GM18951 (cell line): ENCODE data around the gene FHIP2A.
A peak's percentile ranks its signal among the peaks of the same experiment; 100 is the strongest.
"Not testable (repeated sequence)": the region's sequence is repeated elsewhere in the genome, so short reads cannot be mapped to it uniquely, and the experiment has no call there.

Source experiments
- POLR2A ChIP-seq: IDR thresholded peaks from 4 replicates; pipeline ENCODE4 v1.6.1; 2011; ENCODE audit warnings: mild to moderate bottlenecking; ENCODE audit not compliant: insufficient read length, insufficient read depth; ENCODE audit errors: extremely low read depth
- in situ Hi-C: fragments of 300-500 bp; cut with MboI; formaldehyde crosslinking; loops from one replicate; pipeline ENCODE4 v1.12.0; 2022; ENCODE audit warnings: low sequenced_read_pairs, mixed read lengths, inconsistent platforms; ENCODE audit not compliant: unreplicated experiment

Gene FHIP2A, protein sequence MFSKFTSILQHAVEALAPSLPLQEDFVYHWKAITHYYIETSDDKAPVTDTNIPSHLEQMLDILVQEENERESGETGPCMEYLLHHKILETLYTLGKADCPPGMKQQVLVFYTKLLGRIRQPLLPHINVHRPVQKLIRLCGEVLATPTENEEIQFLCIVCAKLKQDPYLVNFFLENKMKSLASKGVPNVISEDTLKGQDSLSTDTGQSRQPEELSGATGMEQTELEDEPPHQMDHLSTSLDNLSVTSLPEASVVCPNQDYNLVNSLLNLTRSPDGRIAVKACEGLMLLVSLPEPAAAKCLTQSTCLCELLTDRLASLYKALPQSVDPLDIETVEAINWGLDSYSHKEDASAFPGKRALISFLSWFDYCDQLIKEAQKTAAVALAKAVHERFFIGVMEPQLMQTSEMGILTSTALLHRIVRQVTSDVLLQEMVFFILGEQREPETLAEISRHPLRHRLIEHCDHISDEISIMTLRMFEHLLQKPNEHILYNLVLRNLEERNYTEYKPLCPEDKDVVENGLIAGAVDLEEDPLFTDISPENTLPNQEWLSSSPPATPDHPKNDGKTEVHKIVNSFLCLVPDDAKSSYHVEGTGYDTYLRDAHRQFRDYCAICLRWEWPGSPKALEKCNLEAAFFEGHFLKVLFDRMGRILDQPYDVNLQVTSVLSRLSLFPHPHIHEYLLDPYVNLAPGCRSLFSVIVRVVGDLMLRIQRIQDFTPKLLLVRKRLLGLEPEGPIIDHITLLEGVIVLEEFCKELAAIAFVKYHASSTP

DNA sequence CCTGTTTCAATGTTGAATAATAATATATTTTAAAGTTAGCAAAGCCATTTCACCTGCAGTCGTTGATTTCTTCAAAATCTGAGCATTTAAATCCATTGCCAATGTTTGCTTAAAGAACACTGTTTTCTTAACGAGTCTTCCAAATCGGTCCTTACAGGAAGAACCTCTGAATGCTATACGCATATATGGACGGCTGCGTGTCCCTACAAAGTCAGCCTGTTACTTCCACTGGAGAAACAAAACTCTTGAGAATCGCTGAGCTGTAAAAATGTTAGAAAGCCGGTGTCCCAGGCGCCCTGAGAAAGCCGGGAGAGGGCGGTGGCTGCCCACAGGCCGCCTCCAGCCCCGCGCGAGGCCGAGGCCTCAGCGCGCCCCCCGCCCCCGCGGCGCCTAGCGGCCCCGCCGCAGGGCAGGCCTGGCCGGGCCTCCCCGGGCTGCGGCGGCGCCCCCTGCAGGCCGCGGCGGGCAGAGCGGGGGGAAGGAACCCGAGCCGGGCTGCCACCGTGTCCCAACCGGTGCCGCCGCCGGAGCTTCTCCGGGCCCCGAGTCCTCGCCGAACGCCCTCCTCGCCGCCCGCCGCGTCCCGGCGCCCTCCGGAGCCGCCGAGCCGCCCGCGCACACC, at the start of gene FHIP2A:
TSS of gene FHIP2A (plus strand) at position 488 of the 622 bp plus-strand sequence. CDS start 299 bp downstream, outside the sequence.
- TF ChIP-seq POLR2A, result peak; percentile 53
- in situ Hi-C loops, result no loop called here

DNA sequence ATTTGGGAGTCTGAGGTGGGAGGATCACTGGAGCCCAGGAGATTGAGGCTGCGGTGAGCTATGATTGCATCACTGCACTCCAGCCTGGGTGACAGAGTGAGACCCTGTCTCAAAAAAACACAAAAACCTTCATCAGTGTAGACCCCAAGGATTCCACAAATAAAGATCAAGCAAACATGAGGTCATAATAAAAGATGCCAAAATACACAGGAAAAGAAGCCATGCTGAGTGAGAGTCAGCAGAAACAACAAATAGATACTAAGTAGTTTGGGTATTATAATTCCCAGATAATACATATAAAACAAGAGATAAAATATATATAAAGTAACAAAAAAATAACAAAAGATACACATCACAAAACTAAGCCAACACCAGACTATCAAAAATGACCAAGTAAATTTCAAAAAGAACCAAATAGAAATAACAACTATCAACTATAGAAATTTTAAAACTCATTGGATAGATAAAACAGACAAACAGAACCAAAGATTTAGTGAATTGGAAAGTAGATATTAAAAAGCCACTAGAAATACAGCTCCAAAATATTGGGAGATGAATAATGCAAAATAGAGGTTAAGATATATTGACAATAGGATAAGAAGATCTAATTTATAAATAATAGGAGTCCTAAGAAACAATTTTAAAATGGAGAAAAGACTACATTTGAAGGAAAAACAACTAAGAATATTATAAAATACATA, 48.9 kb upstream of the FHIP2A start:
- no peak for TF ChIP-seq POLR2A
- in situ Hi-C loops, result no loop called here

DNA sequence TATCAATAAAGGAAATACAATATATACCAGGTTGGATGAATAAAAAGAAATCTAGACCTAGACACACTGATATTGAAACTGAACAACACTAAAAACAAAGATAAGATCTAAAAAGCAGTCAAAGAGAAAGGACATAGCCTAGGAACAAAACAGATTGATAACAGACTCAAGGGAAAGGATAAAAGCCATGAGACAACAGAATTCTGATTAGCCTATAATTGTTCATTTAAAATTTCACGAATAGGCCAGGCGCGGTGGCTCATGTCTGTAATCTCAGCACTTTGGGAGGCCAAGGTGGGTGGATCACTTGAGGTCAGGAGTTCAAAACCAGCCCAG, 48.4 kb upstream of the FHIP2A start:
- no peak for TF ChIP-seq POLR2A
- in situ Hi-C loops, result no loop called here

DNA sequence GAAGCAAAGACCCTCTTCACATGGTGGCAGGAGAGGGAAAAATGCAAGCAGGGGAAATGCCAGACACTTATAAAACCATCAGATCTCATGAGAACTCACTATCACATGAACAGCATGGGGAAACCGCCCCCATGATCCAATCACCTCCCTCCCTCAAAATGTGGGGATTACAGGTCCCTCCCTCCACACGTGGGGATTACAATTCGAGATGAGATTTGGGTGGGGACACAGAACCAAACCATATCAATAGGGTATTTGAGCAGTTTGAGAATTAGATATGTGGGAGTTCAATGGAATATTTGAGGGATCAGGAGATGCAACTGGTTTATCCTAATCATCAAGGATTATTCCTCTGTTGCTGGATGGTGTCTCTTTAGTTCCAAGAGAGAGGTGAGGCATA, 46.5 kb upstream of the FHIP2A start:
- in situ Hi-C loops, result not testable (repeated sequence)

DNA sequence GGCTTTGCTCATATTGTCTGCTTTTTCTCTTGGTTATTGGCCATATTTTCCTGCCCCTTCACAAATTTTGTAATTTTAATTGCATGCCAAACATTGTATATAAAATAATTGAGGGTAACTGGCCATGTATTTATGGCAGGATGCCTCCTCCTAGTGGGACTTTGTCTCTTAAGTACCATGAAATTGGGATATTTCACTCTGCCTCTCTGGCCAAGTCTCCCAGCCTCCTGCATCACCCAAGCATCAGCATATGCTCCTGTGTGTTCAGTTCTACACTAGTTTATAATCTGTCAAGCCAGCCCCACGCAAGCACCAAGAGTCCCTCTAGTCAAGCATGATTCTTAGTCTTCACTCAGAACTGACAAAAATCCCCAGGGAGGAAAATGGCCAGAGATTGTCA, 44.2 kb upstream of the FHIP2A start:
- no peak for TF ChIP-seq POLR2A
- in situ Hi-C loops, result no loop called here

DNA sequence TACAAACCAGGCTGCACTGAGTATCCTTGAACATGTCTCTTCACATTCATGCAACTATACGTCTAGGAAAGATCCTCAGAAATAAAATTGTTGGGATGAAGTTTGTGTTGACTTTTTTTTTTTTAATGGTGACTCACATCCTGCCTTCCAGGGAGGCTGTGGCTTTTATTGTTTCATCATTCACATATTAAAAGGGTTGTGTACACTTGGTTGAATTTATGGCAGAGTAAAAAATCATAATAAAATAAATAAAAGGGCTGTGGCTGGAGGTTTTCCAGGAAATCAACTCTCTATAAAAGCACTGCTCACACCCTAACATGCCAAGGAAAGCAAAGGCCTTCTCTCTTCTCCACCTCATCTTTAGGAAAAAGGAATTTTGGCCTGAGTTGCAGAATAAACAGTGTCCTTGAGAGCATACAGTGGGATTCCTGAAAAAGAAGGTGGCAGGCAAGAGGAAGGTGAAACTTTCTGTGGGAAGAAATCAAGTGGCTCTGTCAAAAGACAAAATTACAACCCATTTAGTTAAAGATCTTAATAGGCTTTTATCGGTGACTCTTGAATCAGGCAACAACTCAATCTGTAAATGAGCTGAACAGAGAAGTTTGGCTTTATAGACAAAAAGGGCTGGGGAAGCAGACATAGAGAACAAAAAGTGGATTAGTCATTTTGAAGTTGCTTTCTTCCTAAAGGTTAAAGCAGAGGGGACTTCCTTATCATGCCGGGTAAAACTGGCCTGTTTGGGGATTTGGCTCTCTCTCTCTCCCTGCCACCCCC, 41.6 kb upstream of the FHIP2A start:
- in situ Hi-C loops, result no loop called here
- no peak for TF ChIP-seq POLR2A

DNA sequence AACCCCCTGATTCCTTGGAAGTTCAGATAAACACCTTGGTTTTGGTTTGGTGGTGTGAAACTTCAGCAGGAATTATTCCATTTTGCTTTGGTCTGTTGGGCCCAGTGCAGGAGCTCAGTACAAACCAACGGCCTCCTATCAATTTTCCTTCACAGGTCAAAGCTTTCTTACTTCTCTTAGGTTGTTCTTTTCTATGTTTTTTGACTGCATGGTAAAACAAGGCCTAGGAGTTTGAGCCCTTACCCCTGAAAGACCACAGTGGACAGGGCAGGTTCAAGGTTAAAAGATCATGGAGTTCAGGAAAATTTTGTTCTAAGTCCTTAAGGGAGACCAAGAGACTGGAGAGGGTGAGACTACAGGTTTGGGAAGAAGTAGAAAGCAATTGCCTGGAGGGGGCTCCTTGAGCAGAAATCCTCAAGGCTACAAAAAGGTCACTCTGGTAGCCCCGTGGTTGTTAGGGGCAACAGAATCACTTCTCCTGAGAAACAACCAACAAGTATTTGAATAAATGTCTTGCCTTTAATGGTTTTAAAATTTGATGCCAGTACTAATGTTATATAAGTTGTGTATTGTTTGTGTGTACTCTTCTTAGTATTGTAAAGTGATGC, 40.9 kb upstream of the FHIP2A start:
- in situ Hi-C loops, result no loop called here
- no peak for TF ChIP-seq POLR2A

DNA sequence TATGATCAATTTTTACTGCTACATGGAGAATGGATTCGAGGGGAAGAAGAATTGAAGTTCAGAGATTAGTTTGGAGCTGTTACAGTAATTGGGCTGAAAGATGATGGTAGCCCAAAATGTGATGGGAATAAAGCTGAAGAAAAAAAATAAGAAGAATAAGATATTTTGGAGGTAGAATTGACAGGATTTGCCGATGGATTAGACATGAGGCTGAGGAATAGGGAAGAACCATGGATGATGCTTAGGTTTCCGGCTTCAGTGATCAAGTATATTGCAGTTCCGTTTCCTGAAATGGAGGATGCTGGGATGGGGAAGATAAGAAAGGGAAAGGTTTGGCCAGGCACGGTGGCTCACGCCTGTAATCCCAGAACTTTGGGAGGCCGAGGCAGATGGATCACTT, 38.9 kb upstream of the FHIP2A start:
- in situ Hi-C loops, result no loop called here
- no peak for TF ChIP-seq POLR2A

DNA sequence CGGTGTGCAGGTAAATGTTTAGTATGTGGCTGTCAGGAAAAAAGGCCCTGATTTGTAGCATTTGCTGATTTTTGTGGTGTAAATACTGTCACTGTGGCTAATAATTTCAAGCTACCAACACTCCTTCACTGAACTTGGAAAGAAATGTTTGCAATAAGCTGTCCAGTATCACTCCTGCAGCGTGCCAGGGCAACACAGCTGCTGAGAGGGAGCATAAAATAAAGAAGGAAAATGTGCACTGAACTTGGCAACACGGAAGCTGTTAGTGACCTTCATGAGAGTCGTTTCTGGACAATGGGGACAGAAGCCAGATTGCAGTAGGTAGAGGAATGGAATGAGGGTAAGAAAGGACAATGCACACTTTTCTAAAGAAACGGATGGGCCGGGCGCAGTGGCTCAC, 37.9 kb upstream of the FHIP2A start:
- TF ChIP-seq POLR2A, result no peak
- in situ Hi-C loops, result no loop called here

DNA sequence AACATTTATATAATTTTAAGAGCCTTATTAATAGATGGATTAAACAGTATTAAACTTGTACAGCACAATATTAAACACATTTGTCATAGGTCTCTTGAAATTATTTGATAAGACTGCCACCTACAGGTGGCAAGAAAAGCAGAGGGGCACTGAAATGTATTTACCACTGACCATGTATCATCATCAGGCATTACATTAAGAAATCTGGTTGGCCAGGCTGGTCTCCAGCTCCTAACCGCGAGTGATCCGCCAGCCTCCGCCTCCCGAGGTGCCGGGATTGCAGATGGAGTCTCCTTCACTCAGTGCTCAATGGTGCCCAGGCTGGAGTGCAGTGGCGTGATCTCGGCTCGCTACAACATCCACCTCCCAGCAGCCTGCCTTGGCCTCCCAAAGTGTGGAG, 35.1 kb upstream of the FHIP2A start:
- in situ Hi-C loops, result not testable (repeated sequence)

DNA sequence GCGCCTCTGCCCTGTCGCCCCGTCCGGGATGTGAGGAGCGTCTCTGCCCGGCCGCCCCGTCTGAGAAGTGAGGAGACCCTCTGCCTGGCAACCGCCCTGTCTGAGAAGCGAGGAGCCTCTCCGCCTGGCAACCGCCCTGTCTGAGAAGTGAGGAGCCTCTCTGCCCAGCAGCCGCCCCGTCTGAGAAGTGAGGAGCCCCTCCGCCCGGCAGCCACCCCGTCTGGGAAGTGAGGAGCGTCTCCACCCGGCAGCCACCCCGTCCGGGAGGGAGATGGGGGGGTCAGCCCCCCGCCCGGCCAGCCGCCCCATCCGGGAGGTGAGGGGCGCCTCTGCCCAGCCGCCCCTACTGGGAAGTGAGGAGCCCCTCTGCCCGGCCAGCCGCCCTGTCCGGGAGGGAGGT, 34.4 kb upstream of the FHIP2A start:
- in situ Hi-C loops, result not testable (repeated sequence)

DNA sequence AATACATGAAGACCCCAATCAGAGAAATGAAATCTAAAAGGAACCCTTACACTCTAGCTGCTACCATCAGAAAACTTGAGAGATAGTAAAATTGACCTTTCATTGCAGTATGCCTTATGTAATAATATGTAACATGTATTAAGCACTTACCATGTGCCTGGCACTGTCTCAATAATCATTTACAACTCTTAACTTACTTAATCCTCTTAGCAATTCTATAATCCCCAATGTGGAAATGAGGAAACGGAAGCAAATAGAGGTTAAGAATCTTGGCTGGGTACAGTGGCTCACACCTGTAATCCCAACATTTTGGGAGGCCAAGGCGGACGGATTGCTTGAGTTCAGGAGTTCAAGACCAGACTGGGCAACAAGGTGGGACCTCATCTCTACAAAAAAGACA, 29.8 kb upstream of the FHIP2A start:
- no peak for TF ChIP-seq POLR2A
- in situ Hi-C loops, result no loop called here
